Measurements from ENCODE around the gene LSP1. TPM values are rescaled to one million over a fixed set of nuclear protein-coding genes. Genes with fewer than 3 reads are reported as not detected.
A peak's percentile ranks its signal among the peaks of the same experiment; 100 is the strongest.

Gene LSP1
- total RNA-seq, 3 donors from 2014 or later = 21.4 to 36.0 (median 23.6) TPM

DNA sequence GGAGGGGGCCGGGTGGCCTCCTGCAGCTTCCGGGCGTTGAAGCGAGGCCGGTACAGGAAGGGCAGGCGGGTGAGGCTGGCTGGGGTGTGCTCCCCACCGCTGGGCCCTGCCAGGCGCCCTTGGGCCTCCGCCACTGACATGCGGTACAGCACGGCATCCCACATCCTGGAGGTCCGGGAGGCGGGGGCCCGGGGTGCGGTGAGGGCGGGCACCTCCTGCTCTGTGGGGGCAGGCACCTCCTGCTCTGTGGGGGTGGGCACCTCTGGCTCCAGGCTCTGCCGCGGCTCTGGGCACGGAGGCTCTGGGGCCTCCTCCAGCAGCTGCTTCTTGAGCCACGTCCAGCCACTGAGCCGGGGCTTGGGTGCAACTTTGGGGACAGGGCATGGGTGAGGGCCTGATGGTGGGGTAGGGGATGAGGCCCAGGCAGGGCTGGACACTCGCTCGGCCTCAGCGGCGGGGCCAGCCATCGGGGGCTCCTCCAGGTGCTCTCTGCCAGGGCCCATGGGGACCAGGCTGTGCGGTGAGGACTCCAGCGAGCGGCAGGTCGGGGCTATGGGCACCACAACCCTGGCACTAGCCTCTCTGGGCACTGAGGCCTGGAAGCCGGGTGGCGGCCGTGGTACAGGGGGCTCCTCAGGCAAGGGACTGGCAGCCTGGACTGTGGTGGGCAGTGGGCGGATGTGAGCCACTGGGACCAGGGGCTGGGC lies 36.5 kb downstream of the LSP1 start:
- no peaks in the 10 kb centered on the region for H3K36me3 ChIP-seq
- intact Hi-C loops (cut with DNase I; ENCODE audit: low total_unique reads) = no loop called here
- no peak overlapping the region for H3K4me3 ChIP-seq
- H3K9me3 ChIP-seq = no peaks in the 10 kb centered on the region
- DNase-seq (ENCODE audit: low spot score in 2 of 2) = no peak
- peak overlapping the region in 1 of 2 donors; percentile 88 for H3K27ac ChIP-seq
- peaks cover 0 to 4% of the 10 kb centered on the region in 2 donors for H3K27me3 ChIP-seq
- peaks cover 0 to 5% of the 10 kb centered on the region in 2 donors for H3K4me1 ChIP-seq
- TF ChIP-seq POLR2AphosphoS5 (IDR thresholded peaks at IDR 0.05) (no peak), POLR2A (IDR thresholded peaks at IDR 0.05) (no peak)
- TF ChIP-seq, protein P1, sequence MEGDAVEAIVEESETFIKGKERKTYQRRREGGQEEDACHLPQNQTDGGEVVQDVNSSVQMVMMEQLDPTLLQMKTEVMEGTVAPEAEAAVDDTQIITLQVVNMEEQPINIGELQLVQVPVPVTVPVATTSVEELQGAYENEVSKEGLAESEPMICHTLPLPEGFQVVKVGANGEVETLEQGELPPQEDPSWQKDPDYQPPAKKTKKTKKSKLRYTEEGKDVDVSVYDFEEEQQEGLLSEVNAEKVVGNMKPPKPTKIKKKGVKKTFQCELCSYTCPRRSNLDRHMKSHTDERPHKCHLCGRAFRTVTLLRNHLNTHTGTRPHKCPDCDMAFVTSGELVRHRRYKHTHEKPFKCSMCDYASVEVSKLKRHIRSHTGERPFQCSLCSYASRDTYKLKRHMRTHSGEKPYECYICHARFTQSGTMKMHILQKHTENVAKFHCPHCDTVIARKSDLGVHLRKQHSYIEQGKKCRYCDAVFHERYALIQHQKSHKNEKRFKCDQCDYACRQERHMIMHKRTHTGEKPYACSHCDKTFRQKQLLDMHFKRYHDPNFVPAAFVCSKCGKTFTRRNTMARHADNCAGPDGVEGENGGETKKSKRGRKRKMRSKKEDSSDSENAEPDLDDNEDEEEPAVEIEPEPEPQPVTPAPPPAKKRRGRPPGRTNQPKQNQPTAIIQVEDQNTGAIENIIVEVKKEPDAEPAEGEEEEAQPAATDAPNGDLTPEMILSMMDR (IDR thresholded peaks at IDR 0.05) = no peak

DNA sequence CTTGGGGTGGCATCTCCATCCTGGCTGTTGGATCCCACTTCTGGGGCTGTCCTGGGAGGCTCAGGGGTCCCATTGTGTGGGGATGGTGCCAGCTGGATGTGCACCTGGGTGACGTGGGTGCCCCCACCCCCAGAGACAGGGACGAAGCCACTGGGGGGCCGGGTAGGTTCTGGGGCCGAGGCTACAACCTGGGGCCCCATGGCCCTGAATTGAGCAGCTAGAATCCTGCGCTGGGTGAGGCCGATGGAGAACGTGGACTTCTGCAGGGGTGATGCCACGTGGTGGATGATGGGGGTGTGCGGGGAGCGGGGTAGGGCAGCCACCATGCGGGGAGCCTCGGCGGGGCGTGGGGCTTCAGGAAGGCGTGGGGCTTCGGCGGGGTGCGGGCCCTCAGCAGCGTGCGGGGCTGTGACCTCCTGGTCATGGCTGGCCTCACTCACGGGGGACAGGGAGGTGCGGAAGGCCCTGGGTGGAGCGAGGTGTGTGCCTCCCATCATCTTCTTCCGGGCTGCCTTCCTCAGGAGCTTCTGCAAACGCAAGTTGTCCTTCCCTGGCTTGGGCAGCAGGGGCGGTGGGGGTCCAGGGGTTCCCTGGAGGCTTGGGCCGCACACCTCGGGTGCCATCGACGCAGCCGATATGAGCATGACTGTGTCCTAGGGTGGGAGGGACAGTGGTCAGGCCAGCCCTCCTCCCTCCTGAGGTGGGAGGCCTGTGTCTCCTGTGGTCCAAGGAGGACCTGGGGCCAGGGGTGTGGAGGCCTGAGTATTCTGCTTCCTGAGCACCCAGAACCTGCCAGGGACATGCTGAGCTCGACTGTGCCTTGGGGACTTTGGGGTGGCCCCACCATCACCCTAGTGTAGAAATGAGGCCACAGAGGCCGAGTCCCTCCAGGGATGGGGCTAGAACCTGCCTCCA lies 37.3 kb downstream of the LSP1 start:
- intact Hi-C loops (cut with DNase I; ENCODE audit: low total_unique reads) = loop anchor here (10.0 kb wide), 1 partner anchor 55 kb away; the partner anchor contains the start of gene MRPL23
- no peak for DNase-seq (ENCODE audit: low spot score in 2 of 2)
- TF ChIP-seq, protein P1 (IDR thresholded peaks at IDR 0.05) = no peak
- no peak for TF ChIP-seq POLR2AphosphoS5 (IDR thresholded peaks at IDR 0.05)
- no peak for TF ChIP-seq POLR2A (IDR thresholded peaks at IDR 0.05)
- Histone ChIP-seq H3K27me3 (peaks cover 0 to 4% of the 10 kb centered on the region in 2 donors), H3K27ac (peak overlapping the region; percentile 40 to 88), H3K9me3 (no peaks in the 10 kb centered on the region), H3K4me3 (no peak overlapping the region), H3K36me3 (no peaks in the 10 kb centered on the region), H3K4me1 (peaks cover 0 to 5% of the 10 kb centered on the region in 2 donors)

DNA sequence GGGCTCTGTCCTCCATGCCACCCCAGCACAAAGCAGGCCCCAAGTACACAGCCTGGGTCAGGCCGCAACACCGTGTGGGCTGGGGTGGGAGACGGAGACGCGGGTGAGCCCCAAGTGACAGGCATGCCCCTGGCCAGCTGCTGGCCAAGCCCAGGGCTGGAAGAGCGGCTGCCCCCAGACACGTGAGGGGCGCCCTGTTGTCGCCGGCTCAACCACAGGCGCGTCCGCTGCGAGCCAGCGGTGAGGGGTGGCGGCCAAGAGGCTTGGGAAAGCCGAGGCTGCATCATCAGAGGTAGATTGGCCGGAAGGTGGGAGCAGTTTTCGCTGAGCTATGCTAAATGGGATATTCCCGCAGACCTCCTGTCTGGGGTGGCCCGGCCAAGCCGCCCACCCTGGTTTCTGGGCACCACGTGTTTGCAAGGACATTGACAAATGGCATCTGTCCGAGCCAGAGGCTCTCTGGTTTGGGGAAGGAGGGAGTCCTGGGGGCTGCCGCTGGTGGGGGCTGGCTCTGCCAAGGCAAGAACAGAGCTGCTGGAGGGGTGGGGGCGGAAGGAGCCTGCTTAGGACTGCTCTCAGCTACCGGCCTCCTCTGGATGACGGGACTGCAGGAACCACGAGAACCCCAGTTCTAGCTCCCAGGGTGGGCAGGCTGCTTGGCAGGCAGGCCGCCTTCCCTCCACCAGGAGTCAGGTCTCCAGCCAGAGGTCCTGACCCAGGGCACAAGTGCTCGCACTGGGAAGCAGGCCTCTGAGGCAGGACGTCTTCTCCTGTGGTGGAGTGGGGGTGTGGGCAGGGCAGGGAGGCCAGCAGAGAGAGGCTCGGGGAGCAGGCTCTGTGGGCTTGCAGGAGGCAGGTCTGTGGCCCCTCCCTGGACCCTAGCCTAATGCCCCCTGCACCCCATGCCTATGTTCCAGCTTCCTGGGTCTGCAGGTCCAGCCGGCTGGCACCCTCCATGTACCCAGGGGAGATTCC lies 38.3 kb downstream of the LSP1 start:
- TF ChIP-seq POLR2A (IDR thresholded peaks at IDR 0.05) = no peak
- TF ChIP-seq, protein P1 (IDR thresholded peaks at IDR 0.05) = no peak
- no peak for TF ChIP-seq POLR2AphosphoS5 (IDR thresholded peaks at IDR 0.05)
- Histone ChIP-seq H3K9me3 (no peaks in the 10 kb centered on the region), H3K4me1 (peaks cover 0 to 5% of the 10 kb centered on the region in 2 donors), H3K36me3 (no peaks in the 10 kb centered on the region), H3K4me3 (no peak overlapping the region), H3K27me3 (peaks cover 0 to 4% of the 10 kb centered on the region in 2 donors), H3K27ac (peak overlapping the region; percentile 40 to 88)
- DNase-seq (ENCODE audit: low spot score in 2 of 2) = no peak
- intact Hi-C loops (cut with DNase I; ENCODE audit: low total_unique reads) = loop anchor here (10.0 kb wide), 1 partner anchor 54 kb away; the partner anchor contains the start of gene MRPL23

DNA sequence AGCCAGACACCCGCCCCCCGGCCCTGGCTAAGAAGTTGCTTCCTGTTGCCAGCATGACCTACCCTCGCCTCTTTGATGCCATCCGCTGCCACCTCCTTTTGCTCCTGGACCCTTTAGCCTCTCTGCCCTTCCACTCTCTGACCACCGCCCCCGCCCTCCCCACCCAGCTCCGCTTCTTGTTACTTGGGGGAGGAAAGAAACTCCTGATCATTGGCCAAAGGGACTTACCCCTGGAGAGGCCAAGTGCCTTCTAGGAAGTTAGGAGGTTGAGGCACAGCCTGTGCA lies 38.9 kb downstream of the LSP1 start, which contains the start of gene PRR33:
PRR33 (minus strand) TSS at position 65 of the 285 bp plus-strand sequence. CDS start 1,311 bp downstream, outside the sequence.
- intact Hi-C loops (cut with DNase I; ENCODE audit: low total_unique reads) = loop anchor here (10.0 kb wide), 1 partner anchor 53 kb away; the partner anchor contains the start of gene MRPL23
- Histone ChIP-seq H3K4me1 (peaks cover 0 to 5% of the 10 kb centered on the region in 2 donors), H3K27me3 (peaks cover 0 to 4% of the 10 kb centered on the region in 2 donors), H3K36me3 (no peaks in the 10 kb centered on the region), H3K27ac (peak within 1 kb of the TSS; percentile 40 to 88), H3K4me3 (no peak within 1 kb of the TSS), H3K9me3 (no peaks in the 10 kb centered on the region)
- DNase-seq (ENCODE audit: low spot score in 2 of 2) = no peak
- no peak for TF ChIP-seq POLR2A (IDR thresholded peaks at IDR 0.05)
- TF ChIP-seq, protein P1 (IDR thresholded peaks at IDR 0.05) = no peak
- no peak for TF ChIP-seq POLR2AphosphoS5 (IDR thresholded peaks at IDR 0.05)
